ENCODE results near the gene CLEC16A.

The CLEC16A gene

DNA sequence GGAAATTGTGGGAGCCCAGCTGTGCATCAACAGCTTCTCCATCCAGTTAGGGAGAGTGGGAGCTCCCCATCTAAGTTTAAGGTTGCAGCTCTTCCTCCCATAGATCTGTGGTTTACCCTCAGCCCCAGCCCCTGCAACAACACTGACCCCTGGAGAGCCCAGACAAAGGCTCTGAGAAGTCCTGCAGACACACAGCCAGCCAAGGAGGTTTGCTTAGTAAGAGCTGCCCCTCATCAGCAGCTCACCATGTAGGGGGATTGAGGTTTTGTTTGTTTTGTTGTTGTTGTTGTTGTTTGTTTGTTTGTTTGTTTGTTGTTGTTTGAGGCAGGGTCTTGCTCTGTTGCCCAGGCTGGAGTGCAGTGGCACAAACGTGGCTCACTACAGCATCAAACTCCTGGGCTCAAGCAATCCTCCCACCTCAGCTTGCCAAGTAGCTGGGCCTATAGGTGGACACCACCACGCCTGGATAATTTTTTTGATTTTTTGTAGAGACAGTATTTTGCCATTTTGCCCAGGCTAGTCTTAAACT lies 138.6 kb downstream of the CLEC16A start:
- no peak for DNase-seq (ENCODE audit: low read depth in 2 of 2)

GRCh38 chr16:11084484-11084875 lies 140.1 kb downstream of the CLEC16A start:
- DNase-seq (ENCODE audit: low read depth in 2 of 2): no peak

- DNase-seq (ENCODE audit: low read depth in 2 of 2): no peak
Measured at GRCh38 chr16:11084876-11085485, 140.6 kb downstream of the CLEC16A start.

GRCh38 chr16:11085916-11086315 lies 141.6 kb downstream of the CLEC16A start:
- DNase-seq (ENCODE audit: low read depth in 2 of 2): no peak

DNA sequence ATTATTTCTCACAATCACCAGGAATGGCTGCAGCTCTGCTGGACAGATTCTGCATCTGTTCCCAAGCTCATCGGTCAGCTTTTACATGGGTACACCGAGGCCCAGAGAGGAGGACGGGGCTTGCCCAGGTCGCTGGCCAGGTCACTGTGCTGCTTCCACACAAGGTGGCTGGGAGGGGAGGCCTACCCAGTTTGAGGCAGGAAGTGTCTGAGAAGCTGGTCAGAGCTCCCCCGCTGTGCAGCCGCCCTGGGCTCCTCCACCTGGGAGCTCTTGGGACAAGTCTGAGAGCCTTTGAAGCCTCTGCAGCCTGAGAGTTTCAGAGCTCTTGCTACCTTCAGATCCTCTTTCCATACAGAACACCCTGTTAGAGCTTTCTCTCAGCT lies 143.3 kb downstream of the CLEC16A start:
- DNase-seq (ENCODE audit: low read depth in 2 of 2): no peak

DNA sequence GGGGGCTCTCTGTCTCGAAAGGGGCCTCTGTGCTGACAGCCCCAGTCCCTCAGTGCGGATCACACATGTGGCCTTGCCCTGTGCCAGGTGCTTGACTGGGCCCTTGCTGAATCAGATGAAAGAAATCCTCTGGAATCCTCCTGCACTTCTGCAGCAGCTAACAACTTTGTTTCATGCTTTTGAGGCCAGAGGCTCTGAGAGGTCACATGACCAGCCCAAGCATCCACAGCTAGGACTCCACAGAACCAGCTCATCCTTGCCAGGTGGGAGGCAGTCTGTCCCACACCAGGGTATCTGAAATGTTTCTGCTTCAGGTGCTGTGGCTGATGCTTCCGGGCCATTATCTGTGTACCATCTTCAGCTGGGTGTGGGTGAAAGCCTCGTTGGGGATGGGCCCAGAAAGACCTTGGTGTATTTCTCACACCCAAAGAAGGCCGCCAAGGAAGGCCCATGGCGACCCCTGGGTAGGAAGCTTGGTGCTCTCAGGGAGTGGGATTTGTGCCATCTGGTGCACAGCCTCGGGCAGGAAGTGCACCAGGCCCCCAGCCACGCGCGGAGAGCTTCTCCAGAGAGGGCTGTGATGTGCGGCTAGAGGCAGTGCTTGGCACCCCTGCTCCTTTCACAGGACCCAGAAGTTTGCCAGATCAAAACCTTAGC lies 143.8 kb downstream of the CLEC16A start:
- DNase-seq (ENCODE audit: low read depth in 2 of 2): peak in 1 of 2 donors; percentile 53

DNA sequence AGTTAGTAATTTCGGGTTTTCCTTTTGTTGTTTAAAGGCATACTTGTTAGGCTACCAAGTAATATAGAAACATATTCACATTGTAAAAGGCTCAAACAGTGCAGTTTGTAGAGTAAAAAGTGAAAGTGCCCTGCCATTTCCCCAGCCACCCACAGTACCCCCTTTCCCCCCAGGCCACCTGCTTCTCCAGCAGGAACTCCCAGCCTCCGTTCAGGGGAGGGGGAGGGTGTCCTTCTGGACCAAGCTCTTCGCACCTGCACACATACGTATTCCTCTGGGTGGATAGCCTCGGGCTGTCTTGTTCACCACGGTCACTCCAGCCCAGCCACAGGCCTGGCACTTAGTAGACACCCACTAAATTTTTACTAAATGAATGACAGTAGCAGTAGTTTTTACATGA lies 144.5 kb downstream of the CLEC16A start:
- no peak for DNase-seq (ENCODE audit: low read depth in 2 of 2)

GRCh38 chr16:11089504-11090124 lies 145.2 kb downstream of the CLEC16A start:
- DNase-seq (ENCODE audit: low read depth in 2 of 2): no peak

DNA sequence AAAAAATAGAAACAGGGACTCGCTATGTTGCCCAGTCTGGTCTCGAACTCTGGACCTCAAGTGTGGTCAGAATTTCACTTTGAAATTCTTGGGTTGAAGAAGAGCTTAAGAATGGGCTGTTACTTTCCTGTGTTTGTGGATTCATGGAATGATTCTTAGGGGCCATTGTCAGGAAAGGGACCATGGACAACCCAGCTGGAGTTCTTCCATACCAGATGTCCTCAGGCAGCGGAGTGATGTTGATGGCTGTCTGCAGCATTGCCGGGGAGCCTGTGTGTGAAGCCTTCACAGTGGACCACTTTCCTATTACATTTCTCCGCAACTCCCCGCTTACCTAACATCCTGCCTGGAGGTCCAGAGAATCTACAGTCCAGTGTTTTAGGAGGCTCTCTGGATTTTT lies 145.9 kb downstream of the CLEC16A start:
- DNase-seq (ENCODE audit: low read depth in 2 of 2): no peak

DNA sequence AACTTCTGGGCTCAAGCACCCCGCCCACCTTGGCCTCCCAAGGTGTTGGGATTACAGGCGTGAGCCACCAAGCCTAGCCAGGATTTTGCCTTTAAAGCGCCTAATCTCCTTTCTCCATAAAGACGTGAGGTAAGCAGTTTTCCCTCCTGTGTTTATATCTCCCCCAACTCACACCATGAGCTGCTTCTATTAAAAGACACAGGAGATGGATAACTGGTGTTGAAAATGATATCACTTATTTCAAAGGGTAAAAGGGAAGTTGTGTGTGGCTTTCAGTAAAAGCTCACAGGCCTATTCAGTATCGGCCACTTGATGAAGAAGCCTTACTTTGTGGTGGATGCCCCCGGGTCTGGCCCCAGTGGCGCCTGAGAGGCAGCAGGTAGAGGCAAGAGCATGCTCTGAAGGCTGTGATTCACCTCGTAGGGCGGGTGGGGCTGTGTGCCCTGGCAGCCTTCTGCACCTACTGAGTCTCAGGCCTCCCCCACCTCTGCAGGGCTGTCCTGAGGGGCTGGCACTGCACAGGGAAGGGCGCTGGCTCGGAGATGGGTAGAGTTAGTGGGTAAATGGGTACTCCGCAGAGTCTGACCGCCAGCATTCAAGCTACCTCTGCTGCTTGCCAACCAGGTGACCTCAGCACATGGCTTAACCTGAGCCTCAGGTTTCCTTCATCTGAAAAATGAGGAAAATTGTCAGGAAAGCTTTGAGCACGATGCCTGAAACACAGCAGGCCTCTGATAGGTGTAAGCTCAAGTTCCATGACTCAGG lies 146.8 kb downstream of the CLEC16A start:
- DNase-seq (ENCODE audit: low read depth in 2 of 2): no peak

DNA sequence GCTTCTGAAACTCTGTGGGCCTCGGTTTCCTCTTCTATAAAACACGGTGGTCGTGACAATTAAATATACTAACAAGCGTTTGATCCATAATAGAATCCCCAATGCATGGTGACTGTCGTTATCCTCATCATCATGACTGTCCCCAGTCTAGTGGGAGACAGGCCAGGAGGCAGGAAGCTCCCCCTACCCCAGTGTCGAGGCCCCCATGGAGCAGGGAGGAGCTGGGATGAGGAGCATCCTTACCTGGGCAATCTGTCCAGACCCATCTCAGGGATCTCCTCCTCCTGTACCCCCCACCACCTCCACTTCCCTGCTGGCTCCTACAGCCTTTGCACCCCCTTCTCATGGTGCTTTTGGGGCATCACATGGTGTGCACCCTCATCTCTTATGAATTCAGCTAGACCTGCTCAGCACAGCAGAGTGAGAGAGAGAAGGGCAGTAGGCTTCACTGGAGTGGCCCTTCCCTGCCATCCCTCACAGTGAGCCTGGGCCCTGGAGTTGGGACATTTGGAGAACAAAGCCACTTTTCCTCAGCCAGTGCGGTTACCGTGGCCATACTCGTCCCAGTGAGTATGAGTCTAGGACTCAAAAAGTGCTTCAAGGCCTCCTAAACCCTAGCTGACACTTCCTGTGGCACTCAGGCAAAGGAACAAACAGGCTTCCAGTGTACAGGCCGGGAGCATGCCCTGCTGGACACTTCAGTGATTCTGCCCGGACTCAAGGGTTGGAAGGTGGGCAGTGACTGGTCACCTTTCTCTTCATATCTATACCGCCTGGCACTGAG lies 148.6 kb downstream of the CLEC16A start:
- no peak for DNase-seq (ENCODE audit: low read depth in 2 of 2)

GRCh38 chr16:11093572-11094074 lies 149.3 kb downstream of the CLEC16A start:
- no peak for DNase-seq (ENCODE audit: low read depth in 2 of 2)

GRCh38 chr16:11094075-11094856 lies 149.9 kb downstream of the CLEC16A start:
- peak; percentile 58 to 69 for DNase-seq (ENCODE audit: low read depth in 2 of 2)

GRCh38 chr16:11094857-11095565 lies 150.6 kb downstream of the CLEC16A start:
- DNase-seq (ENCODE audit: low read depth in 2 of 2): no peak

DNA sequence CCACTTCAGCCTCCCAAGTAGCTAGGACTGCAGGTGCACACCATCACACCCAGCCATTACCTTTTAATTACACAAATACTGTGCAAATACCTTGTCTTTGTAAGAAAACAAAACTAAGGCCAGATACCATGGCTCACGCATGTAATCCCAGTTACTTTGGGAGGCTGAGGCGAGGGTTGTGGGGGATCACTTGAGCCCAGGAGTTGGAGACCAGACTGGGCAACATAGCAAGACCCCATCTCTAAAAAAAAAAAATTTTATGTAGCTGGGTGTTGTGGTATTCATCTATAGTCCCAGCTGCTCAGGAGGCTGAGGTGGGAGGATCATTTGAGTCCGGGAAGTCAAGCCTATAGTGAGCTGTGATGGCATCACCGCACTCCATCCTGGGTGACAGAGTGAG lies 151.6 kb downstream of the CLEC16A start:
- DNase-seq (ENCODE audit: low read depth in 2 of 2): no peak

GRCh38 chr16:11097094-11097786 lies 152.9 kb downstream of the CLEC16A start:
- DNase-seq (ENCODE audit: low read depth in 2 of 2): no peak

GRCh38 chr16:11097787-11098167 lies 153.4 kb downstream of the CLEC16A start:
- DNase-seq (ENCODE audit: low read depth in 2 of 2): no peak

GRCh38 chr16:11098601-11099390 lies 154.4 kb downstream of the CLEC16A start:
- no peak for DNase-seq (ENCODE audit: low read depth in 2 of 2)

Measured in stimulated activated CD4-positive, alpha-beta T cell treated with anti-CD3 and anti-CD28 coated beads, Interleukin-4, amount 100 ng/mL, for 48 hours (primary cell).